ENCODE measurements around the gene KCNIP4.

The KCNIP4 gene

DNA sequence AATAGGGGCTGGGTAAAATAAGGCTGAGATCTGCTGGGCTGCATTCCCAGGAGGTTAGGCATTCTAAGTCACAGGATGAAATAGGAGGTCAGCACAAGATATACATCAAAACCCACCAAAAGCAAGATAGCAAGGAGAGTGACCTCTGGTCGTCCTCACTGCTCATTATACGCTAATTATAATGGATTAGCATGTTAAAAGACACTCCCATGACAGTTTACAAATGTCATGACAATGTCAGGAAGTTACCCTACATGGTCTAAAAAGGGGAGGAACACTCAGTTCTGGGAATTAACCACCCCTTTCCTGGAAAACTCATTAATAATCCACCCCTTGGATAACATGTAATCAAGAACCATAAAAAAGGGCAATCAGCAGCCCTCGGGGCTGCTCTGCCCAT, 403.6 kb downstream of the KCNIP4 start:
- CTCF ChIA-PET: no interaction called here
- no peak for TF ChIP-seq ARNT (IDR thresholded peaks at IDR 0.05)
- no peak for TF ChIP-seq L3MBTL2 (conservative IDR thresholded peaks at IDR 0.05)
- TF ChIP-seq FOXM1 (IDR thresholded peaks at IDR 0.05; ENCODE audit: borderline replicate concordance): no peak
- TF ChIP-seq PKNOX1 (IDR thresholded peaks at IDR 0.05): no peak
- no peak for TF ChIP-seq SUZ12 (IDR thresholded peaks at IDR 0.05)
- TF ChIP-seq FOXK2 (IDR thresholded peaks at IDR 0.05): no peak
- no peak for TF ChIP-seq CTBP1 (IDR thresholded peaks at IDR 0.05; ENCODE audit: borderline replicate concordance)
- TF ChIP-seq BHLHE40 (IDR thresholded peaks at IDR 0.05; ENCODE audit: borderline replicate concordance): no peak
- no peak for TF ChIP-seq TARDBP (IDR thresholded peaks at IDR 0.05)
- TF ChIP-seq NFRKB (IDR thresholded peaks at IDR 0.05): no peak
- no peak for TF ChIP-seq LEF1 (IDR thresholded peaks at IDR 0.05; ENCODE audit: borderline replicate concordance)
- no peak for TF ChIP-seq SP1 (IDR thresholded peaks at IDR 0.05)
- TF ChIP-seq ZNF384 (IDR thresholded peaks at IDR 0.05): no peak
- no peak for TF ChIP-seq HDGF (IDR thresholded peaks at IDR 0.05; ENCODE audit: borderline replicate concordance)
- TF ChIP-seq FOXA1 (IDR thresholded peaks at IDR 0.05): no peak
- no peak for TF ChIP-seq ELF4 (IDR thresholded peaks at IDR 0.05)
- POLR2A ChIA-PET: no interaction called here
- DNase-seq (ENCODE audit: extremely low spot score): no peak

- no peak for DNase-seq (ENCODE audit: extremely low spot score)
- CTCF ChIA-PET: no interaction called here
- POLR2A ChIA-PET: no interaction called here
- TF ChIP-seq CTBP1 (IDR thresholded peaks at IDR 0.05; ENCODE audit: borderline replicate concordance) (no peak), FOXK2 (IDR thresholded peaks at IDR 0.05) (no peak), BHLHE40 (IDR thresholded peaks at IDR 0.05; ENCODE audit: borderline replicate concordance) (no peak), LEF1 (IDR thresholded peaks at IDR 0.05; ENCODE audit: borderline replicate concordance) (no peak), PKNOX1 (IDR thresholded peaks at IDR 0.05) (no peak), FOXM1 (IDR thresholded peaks at IDR 0.05; ENCODE audit: borderline replicate concordance) (no peak), SUZ12 (IDR thresholded peaks at IDR 0.05) (no peak), NFRKB (IDR thresholded peaks at IDR 0.05) (no peak)
Measured at GRCh38 chr4:21544415-21544814, 404.2 kb downstream of the KCNIP4 start.

DNA sequence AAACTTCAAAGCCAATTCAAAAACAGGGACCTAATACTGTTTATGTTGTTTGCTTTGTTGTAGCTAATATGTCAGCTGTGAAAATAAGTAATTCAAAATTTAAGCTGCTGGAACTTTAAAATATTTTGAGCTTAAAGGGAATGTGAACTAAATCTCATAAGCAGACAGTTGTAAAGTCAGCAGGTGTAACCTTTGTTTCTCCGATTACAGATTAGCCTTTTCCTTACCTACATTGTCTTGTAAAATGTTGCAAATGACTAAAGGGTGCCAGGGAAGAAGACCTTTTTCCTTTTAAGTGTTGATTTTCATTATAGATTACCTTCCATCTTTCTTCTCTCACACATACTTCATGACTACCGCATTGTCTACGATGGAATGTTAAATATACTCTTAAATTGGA, 405.1 kb downstream of the KCNIP4 start:
- TF ChIP-seq TARDBP (IDR thresholded peaks at IDR 0.05) (no peak), LEF1 (IDR thresholded peaks at IDR 0.05; ENCODE audit: borderline replicate concordance) (no peak), SUZ12 (IDR thresholded peaks at IDR 0.05) (no peak), FOXM1 (IDR thresholded peaks at IDR 0.05; ENCODE audit: borderline replicate concordance) (no peak), FOXK2 (IDR thresholded peaks at IDR 0.05) (no peak), HDGF (IDR thresholded peaks at IDR 0.05; ENCODE audit: borderline replicate concordance) (no peak), NFRKB (IDR thresholded peaks at IDR 0.05) (no peak), CTBP1 (IDR thresholded peaks at IDR 0.05; ENCODE audit: borderline replicate concordance) (no peak), ZNF384 (IDR thresholded peaks at IDR 0.05) (no peak), BHLHE40 (IDR thresholded peaks at IDR 0.05; ENCODE audit: borderline replicate concordance) (no peak), ELF4 (IDR thresholded peaks at IDR 0.05) (no peak), FOXA1 (IDR thresholded peaks at IDR 0.05) (no peak)
- POLR2A ChIA-PET: no interaction called here
- CTCF ChIA-PET: no interaction called here
- DNase-seq (ENCODE audit: extremely low spot score): no peak

- ChIA-PET CTCF (interaction anchor here (0.7 kb wide), 1 partner anchor 537 kb away, joined by 3 read pairs; no protein-coding TSS in a partner anchor), POLR2A (no interaction called here)
- DNase-seq (ENCODE audit: extremely low spot score): no peak
- TF ChIP-seq ZNF384 (IDR thresholded peaks at IDR 0.05) (no peak), NFRKB (IDR thresholded peaks at IDR 0.05) (no peak), TARDBP (IDR thresholded peaks at IDR 0.05) (no peak), FOXK2 (IDR thresholded peaks at IDR 0.05) (no peak), L3MBTL2 (conservative IDR thresholded peaks at IDR 0.05) (no peak), SUZ12 (IDR thresholded peaks at IDR 0.05) (no peak)
Measured at GRCh38 chr4:21535898-21536297, 412.7 kb downstream of the KCNIP4 start.

DNA sequence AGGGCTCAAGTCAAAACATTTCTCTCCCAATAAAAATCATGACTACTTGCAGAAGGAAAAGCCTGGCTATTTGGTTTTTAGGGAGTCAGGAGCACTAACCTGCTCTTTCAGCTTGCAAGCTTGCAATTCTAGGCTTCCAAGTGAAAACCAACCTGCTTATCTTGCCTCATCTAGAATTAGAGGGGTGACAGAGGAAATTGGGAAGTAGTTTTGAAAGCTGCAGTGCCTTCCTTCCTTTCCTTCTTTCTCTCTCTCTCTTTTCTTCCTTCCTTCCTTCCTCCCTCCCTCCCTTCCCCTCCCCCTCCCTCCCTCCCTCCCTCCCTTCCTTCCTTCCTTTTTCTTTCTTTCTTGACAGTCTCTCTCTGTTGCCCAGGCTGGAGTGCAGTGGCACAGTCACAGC, 417.5 kb downstream of the KCNIP4 start:
- CTCF ChIA-PET: interaction anchor here (0.8 kb wide), 1 partner anchor 234 kb away, joined by 3 read pairs; no protein-coding TSS in a partner anchor
- DNase-seq (ENCODE audit: extremely low spot score): no peak
- POLR2A ChIA-PET: no interaction called here
- TF ChIP-seq NFRKB (IDR thresholded peaks at IDR 0.05) (no peak), PKNOX1 (IDR thresholded peaks at IDR 0.05) (no peak), FOXM1 (IDR thresholded peaks at IDR 0.05; ENCODE audit: borderline replicate concordance) (no peak), FOXA1 (IDR thresholded peaks at IDR 0.05) (no peak), L3MBTL2 (conservative IDR thresholded peaks at IDR 0.05) (no peak), ZNF384 (IDR thresholded peaks at IDR 0.05) (no peak), SUZ12 (IDR thresholded peaks at IDR 0.05) (no peak), CTBP1 (IDR thresholded peaks at IDR 0.05; ENCODE audit: borderline replicate concordance) (no peak), ARNT (IDR thresholded peaks at IDR 0.05) (no peak), SP1 (IDR thresholded peaks at IDR 0.05) (no peak), LEF1 (IDR thresholded peaks at IDR 0.05; ENCODE audit: borderline replicate concordance) (no peak), HDGF (IDR thresholded peaks at IDR 0.05; ENCODE audit: borderline replicate concordance) (no peak), TARDBP (IDR thresholded peaks at IDR 0.05) (no peak), ELF4 (IDR thresholded peaks at IDR 0.05) (no peak), FOXK2 (IDR thresholded peaks at IDR 0.05) (no peak), BHLHE40 (IDR thresholded peaks at IDR 0.05; ENCODE audit: borderline replicate concordance) (no peak)

GRCh38 chr4:21529214-21529613, 419.4 kb downstream of the KCNIP4 start:
- TF ChIP-seq NFRKB (IDR thresholded peaks at IDR 0.05): no peak
- no peak for TF ChIP-seq SP1 (IDR thresholded peaks at IDR 0.05)
- no peak for TF ChIP-seq SUZ12 (IDR thresholded peaks at IDR 0.05)
- no peak for TF ChIP-seq L3MBTL2 (conservative IDR thresholded peaks at IDR 0.05)
- no peak for TF ChIP-seq FOXK2 (IDR thresholded peaks at IDR 0.05)
- TF ChIP-seq TARDBP (IDR thresholded peaks at IDR 0.05): no peak
- no peak for TF ChIP-seq ZNF384 (IDR thresholded peaks at IDR 0.05)
- no peak for TF ChIP-seq PKNOX1 (IDR thresholded peaks at IDR 0.05)
- no peak for TF ChIP-seq FOXM1 (IDR thresholded peaks at IDR 0.05; ENCODE audit: borderline replicate concordance)
- no peak for TF ChIP-seq ARNT (IDR thresholded peaks at IDR 0.05)
- TF ChIP-seq CTBP1 (IDR thresholded peaks at IDR 0.05; ENCODE audit: borderline replicate concordance): no peak
- no peak for TF ChIP-seq BHLHE40 (IDR thresholded peaks at IDR 0.05; ENCODE audit: borderline replicate concordance)
- no peak for TF ChIP-seq HDGF (IDR thresholded peaks at IDR 0.05; ENCODE audit: borderline replicate concordance)
- TF ChIP-seq FOXA1 (IDR thresholded peaks at IDR 0.05): no peak
- CTCF ChIA-PET: interaction anchor here (0.6 kb wide), 1 partner anchor 286 kb away, joined by 5 read pairs; no protein-coding TSS in a partner anchor
- no peak for DNase-seq (ENCODE audit: extremely low spot score)
- POLR2A ChIA-PET: no interaction called here

Measured in HEK293T (cell line).